ENCODE measurements around the gene CDH4. TPM values are rescaled to one million over a fixed set of nuclear protein-coding genes. Genes with fewer than 3 reads are reported as not detected.
A peak's percentile ranks its signal among the peaks of the same experiment; 100 is the strongest.

CDH4 gene
- under 0.01 TPM in 2 replicates for total RNA-seq

- DNase-seq (ENCODE audit: low read depth in 2 of 2) = no peak
Measured at GRCh38 chr20:61251529-61252393, at the start of gene CDH4. Gene CDH4, plus strand, starts transcription at chr20:61252261.

DNA sequence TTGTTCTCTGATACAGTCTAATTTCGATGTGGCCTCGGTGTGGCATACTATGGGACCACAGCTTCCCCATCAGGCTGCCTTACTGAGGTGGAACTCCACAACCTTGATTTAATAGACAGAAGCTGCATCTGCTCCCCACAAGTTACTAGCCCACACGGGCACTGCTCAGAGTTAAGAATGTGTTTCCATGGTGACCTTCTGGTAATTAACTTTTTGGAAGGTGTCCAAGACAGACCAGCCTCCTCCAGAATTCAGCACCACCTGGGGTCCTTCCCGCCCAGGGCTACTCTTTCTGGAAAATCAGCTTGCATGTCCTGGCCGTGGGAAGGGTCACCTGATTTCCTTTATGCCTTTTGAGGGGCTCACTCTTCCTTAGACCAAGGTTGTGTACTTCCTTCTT lies 48.7 kb upstream of the CDH4 start:
- DNase-seq (ENCODE audit: low read depth in 2 of 2) = no peak

GRCh38 chr20:61204206-61204605 lies 47.9 kb upstream of the CDH4 start:
- DNase-seq (ENCODE audit: low read depth in 2 of 2) = no peak

- no peak for DNase-seq (ENCODE audit: low read depth in 2 of 2)
Measured at GRCh38 chr20:61205769-61206168, 46.3 kb upstream of the CDH4 start.

DNA sequence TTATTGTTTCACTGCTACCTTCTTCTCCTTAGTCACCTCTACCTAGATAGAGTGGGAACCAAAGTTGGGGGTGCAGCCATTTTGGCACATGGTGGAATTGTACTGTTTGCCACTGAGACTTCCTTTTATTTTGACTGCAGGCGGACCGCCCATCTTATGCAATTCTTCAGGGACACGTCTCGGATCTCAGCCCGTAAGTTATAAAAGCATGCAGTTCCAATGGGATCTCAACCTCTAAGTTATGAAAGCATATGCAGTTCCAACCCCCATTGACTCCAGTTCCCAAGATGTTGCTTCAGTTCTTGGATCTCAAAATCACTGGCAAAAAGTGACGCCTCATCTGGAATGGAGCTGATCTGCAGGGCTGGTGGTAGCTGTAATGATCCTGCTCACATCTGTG lies 41.2 kb upstream of the CDH4 start:
- no peak for DNase-seq (ENCODE audit: low read depth in 2 of 2)

DNA sequence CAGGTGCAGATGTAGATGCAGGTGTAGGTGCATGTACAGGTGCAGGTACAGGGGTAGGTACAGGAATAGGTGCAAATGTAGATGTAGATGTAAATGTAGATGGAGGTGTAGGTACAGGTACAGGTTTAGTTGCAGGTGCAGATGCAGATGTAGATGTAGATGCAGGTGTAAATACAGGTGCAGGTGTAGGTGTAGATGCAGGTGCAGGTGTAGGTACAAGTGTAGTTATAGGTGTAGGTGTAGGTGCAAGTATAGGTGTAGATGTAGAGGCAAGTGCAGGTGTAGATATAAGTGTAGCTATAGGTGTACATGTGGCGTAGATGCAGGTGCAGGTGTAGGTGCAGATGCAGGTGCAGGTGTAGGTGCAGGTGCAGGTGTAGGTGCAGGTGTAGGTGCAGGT lies 34.2 kb upstream of the CDH4 start:
- DNase-seq (ENCODE audit: low read depth in 2 of 2) = no peak

GRCh38 chr20:61219021-61219431 lies 33.0 kb upstream of the CDH4 start:
- DNase-seq (ENCODE audit: low read depth in 2 of 2) = no peak

GRCh38 chr20:61220131-61220530 lies 31.9 kb upstream of the CDH4 start:
- no peak for DNase-seq (ENCODE audit: low read depth in 2 of 2)

DNA sequence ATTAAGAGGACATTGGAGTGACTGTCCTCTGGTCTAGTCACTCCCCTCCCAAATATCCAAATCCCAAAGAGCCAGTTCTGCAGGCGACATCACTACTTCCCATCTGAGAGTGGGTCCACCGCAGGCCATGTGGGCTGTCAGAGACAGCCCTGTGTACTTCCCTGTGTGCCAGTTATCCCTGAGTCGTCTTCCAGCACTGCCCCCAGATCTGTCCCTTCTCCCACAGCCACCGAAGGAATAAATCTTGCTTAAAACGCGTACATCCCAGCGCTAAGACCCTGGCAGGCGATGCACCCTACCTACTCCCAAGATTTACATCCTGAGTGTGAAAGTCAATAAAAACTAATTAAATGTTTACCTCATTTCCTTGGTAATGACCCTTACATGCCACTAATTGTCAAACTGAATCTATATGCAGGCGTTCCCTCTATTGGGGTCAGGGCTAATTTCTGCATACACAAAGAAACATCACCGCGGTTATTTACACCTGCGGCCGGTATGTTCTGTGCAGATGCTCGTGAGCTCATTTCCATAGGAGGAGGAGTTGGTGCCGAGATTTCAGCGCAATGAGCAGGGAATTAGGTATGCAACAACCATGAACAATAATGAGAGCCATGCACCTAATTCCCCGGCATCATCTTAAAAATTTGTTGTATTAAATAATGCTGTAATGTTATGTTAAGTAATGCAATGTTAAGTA lies 31.3 kb upstream of the CDH4 start:
- no peak for DNase-seq (ENCODE audit: low read depth in 2 of 2)

DNA sequence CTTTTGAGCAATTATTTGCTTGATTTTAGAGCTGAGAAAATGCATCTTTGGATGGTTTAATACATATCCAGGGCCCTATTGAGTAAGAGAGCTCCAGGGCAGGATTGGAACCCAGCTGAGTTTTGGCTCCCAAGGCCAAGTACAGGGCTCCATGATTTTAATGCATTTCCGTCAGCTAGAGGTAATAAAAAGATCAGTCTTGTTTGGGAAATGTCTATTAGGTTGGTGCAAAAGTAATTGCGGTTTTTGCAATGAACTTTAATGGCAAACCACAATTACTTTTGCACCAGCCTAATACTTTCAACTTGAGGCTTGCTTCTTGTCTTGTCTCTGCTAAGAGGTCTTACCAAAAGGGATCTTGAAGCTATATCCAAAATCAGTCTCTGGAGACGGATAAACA lies 29.4 kb upstream of the CDH4 start:
- no peak for DNase-seq (ENCODE audit: low read depth in 2 of 2)

DNA sequence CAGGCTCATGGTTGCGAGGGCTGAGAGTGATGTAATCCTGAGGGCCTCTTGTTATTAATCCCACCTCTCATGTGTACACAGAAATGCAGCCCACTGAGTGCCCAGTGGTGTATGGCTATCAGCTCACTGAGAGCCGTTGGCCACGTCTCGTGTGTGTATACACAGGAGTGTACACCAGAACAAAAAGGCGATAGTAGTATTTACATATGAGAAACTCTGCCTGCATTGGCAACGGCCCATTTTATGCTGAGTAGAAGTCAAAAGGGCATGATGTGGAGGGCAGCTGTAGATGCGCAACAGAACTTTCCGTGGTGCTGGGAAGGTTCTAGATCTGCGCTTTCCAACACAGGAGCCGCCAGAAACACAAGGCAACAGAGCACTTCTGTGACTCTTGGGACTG lies 28.9 kb upstream of the CDH4 start:
- no peak for DNase-seq (ENCODE audit: low read depth in 2 of 2)

GRCh38 chr20:61230166-61230565 lies 21.9 kb upstream of the CDH4 start:
- no peak for DNase-seq (ENCODE audit: low read depth in 2 of 2)

DNA sequence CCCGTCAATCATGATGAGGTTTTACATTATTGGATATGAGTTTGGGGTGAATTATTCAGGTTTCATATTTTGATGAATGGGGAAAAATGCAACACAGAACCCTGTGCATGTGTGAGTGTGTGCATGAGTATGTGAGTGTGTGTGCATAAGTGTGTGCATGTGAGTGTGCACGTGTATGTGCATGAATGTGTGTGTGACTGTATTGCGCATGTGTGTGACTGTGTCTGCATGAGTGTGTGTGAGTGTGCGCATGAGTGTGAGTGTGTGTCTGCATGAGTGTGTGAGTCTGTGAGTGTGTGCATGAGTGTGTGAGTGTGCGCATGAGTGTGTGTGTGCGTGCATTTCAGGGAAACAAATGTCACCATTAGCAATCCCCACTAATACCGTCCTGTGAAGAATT lies 18.5 kb upstream of the CDH4 start:
- no peak for DNase-seq (ENCODE audit: low read depth in 2 of 2)

DNA sequence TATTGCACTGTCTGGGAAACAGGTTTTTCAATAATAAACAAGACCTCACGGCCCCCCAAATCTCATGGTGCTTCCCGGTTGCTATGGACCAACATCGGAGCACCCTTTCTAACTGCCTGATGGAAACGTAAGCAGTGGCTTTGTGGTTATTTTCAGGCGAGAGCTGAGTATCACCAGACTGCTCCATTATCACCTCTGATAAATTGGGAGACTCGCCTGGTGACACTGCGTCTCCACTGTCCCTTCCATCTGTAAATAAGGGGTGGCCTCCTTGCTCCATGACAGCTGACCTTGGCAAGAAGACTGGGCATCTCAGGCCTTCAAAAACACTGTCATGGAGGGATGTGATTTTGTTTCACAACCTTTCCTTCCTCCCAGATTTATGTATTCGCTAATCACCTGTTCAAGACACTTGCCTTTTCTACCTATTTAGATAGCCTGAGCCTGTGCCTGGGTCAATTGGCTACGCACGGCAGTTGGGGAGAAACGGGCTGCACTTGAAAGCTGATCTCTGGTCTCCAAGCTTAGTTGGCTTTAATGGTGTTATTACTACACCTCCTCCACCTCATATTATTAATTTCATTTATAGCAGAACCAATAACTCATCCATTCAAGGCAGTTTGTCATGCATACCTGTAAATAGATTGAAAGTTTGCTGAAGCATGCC lies 17.7 kb upstream of the CDH4 start:
- no peak for DNase-seq (ENCODE audit: low read depth in 2 of 2)

- DNase-seq (ENCODE audit: low read depth in 2 of 2) = no peak
Measured at GRCh38 chr20:61236713-61237112, 15.3 kb upstream of the CDH4 start.

DNA sequence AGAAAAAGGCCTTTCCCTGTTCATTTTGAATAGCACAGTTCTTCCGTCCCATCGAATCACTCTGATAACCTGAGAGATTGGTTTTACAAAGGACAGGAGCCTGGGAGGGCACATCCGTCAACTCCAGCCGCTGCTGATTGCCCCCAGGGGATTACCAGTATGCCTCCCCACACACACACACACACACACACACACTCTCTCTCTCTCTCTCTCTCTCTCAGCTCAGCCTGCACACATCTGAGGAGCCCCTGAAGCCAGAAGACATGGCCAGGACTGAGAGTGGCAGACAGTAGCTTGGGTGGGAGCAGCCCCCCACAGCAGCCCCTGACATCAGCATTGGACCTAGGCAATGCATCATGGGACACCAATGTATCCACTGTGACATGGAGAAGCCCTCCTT lies 13.2 kb upstream of the CDH4 start:
- DNase-seq (ENCODE audit: low read depth in 2 of 2) = no peak

GRCh38 chr20:61240814-61241213 lies 11.2 kb upstream of the CDH4 start:
- DNase-seq (ENCODE audit: low read depth in 2 of 2) = no peak

- DNase-seq (ENCODE audit: low read depth in 2 of 2) = no peak
Measured at GRCh38 chr20:61244213-61244612, 7.8 kb upstream of the CDH4 start.

DNA sequence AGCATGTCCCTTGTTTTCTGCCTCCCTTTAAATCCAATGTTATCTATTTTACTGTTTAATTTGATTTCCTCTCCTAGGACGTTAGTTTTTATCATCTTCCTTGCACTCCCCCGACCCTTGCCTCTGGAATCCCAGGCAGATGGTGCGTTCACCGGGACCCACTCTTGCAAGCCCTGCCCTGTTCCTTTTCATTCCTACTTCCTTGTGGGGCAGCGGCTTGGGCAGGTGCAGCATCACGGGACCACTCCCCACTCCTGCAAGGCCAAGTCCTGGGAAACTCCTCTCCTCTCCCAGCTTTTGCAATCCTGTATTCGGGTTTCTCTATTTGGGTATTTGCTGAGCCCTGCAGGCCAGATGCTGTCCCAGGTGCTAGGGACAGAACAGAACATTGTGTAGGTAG lies 5.8 kb upstream of the CDH4 start:
- DNase-seq (ENCODE audit: low read depth in 2 of 2) = no peak

GRCh38 chr20:61249626-61250025 lies 2.4 kb upstream of the CDH4 start:
- DNase-seq (ENCODE audit: low read depth in 2 of 2) = no peak

- peak in 1 of 2 donors; percentile 9 for DNase-seq (ENCODE audit: low read depth in 2 of 2)
Measured at GRCh38 chr20:61252601-61253263, 671 bp downstream of the CDH4 start.

- DNase-seq (ENCODE audit: low read depth in 2 of 2) = peak in 1 of 2 donors; percentile 20
Measured at GRCh38 chr20:61253264-61253639, 1.2 kb downstream of the CDH4 start.
